ENCODE data around the gene SFT2D1.

The SFT2D1 gene

GRCh38 chr6:166285233-166285632 is 57.1 kb downstream of the SFT2D1 start:
- H3K4me3 ChIP-seq (ENCODE audit: low read depth, low read length), result no peak overlapping the region
- DNase-seq (ENCODE audit: low read depth), result no peak

GRCh38 chr6:166284640-166285039 is 57.7 kb downstream of the SFT2D1 start:
- H3K4me3 ChIP-seq (ENCODE audit: low read depth, low read length), result no peak overlapping the region
- DNase-seq (ENCODE audit: low read depth), result no peak

- H3K4me3 ChIP-seq (ENCODE audit: low read depth, low read length), result no peak overlapping the region
Measured at GRCh38 chr6:166282394-166283032, 59.8 kb downstream of the SFT2D1 start.

GRCh38 chr6:166281104-166281503 is 61.2 kb downstream of the SFT2D1 start:
- no peak for DNase-seq (ENCODE audit: low read depth)
- H3K4me3 ChIP-seq (ENCODE audit: low read depth, low read length), result no peak overlapping the region

More at GRCh38 chr6:166282394-166283032, 59.8 kb downstream of the SFT2D1 start:
- DNase-seq (ENCODE audit: low read depth), result no peak

- no peak overlapping the region for H3K4me3 ChIP-seq (ENCODE audit: low read depth, low read length)
- DNase-seq (ENCODE audit: low read depth), result no peak
Measured at GRCh38 chr6:166279393-166279679, 63.0 kb downstream of the SFT2D1 start.

- DNase-seq (ENCODE audit: low read depth), result no peak
- H3K4me3 ChIP-seq (ENCODE audit: low read depth, low read length), result no peak overlapping the region
Measured at GRCh38 chr6:166278579-166279392, 63.6 kb downstream of the SFT2D1 start.

GRCh38 chr6:166277892-166278578 is 64.3 kb downstream of the SFT2D1 start:
- no peak overlapping the region for H3K4me3 ChIP-seq (ENCODE audit: low read depth, low read length)
- no peak for DNase-seq (ENCODE audit: low read depth)

GRCh38 chr6:166277018-166277417 is 65.3 kb downstream of the SFT2D1 start:
- no peak overlapping the region for H3K4me3 ChIP-seq (ENCODE audit: low read depth, low read length)
- DNase-seq (ENCODE audit: low read depth), result no peak

- H3K4me3 ChIP-seq (ENCODE audit: low read depth, low read length), result no peak overlapping the region
- no peak for DNase-seq (ENCODE audit: low read depth)
Measured at GRCh38 chr6:166275714-166276166, 66.6 kb downstream of the SFT2D1 start.

- DNase-seq (ENCODE audit: low read depth), result no peak
- H3K4me3 ChIP-seq (ENCODE audit: low read depth, low read length), result no peak overlapping the region
Measured at GRCh38 chr6:166274739-166275370, 67.5 kb downstream of the SFT2D1 start.

- no peak for DNase-seq (ENCODE audit: low read depth)
- H3K4me3 ChIP-seq (ENCODE audit: low read depth, low read length), result no peak overlapping the region
Measured at GRCh38 chr6:166274163-166274562, 68.2 kb downstream of the SFT2D1 start.

- no peak overlapping the region for H3K4me3 ChIP-seq (ENCODE audit: low read depth, low read length)
- no peak for DNase-seq (ENCODE audit: low read depth)
Measured at GRCh38 chr6:166271376-166271765, 71.0 kb downstream of the SFT2D1 start.

- DNase-seq (ENCODE audit: low read depth), result no peak
- no peak overlapping the region for H3K4me3 ChIP-seq (ENCODE audit: low read depth, low read length)
Measured at GRCh38 chr6:166270706-166271375, 71.5 kb downstream of the SFT2D1 start.

All from skeletal muscle cell (primary cell).